Activated CD8-positive, alpha-beta memory T cell treated with anti-CD3 and anti-CD28 coated beads, Interleukin-2, amount 50 U/mL, for 24 hours (primary cell): Measurements from ENCODE around the gene HSPA9.

ENCODE experiments used
- DNase-seq: peaks from one replicate; pipeline ENCODE4 v3.0.0-alpha.2; 2020; ENCODE audit errors: extremely low read depth

Gene HSPA9

DNA sequence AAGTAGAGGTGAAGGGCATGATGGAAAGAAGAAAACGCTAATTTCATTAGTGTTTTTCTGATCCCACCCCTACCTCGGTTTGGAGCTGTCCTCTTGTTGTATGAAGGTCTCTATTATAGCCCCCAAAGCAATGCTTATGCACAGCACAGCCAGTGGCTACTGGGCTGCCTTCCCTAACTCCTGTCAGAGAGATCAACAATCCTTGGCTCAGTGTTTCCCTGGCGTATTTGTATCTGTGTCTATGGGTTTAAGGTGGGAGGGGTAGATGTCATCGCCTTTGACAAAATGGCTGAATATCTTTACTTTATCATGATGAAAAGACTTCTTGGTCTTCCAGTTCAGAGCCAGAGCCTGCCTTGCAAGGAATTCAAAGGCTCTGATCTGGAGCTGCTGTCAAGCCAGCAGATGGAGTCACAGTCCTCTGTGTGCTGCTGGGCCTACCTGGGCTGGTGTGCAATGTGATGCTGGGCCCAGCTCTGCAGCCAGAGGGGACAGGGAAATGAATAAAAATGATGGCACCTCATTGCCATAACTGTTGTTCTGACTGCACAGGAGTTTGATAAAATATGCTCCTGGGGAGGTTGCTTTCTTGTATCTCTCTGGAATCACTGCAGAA lies 20.1 kb upstream of the HSPA9 start:
- DNase-seq = no peak

DNA sequence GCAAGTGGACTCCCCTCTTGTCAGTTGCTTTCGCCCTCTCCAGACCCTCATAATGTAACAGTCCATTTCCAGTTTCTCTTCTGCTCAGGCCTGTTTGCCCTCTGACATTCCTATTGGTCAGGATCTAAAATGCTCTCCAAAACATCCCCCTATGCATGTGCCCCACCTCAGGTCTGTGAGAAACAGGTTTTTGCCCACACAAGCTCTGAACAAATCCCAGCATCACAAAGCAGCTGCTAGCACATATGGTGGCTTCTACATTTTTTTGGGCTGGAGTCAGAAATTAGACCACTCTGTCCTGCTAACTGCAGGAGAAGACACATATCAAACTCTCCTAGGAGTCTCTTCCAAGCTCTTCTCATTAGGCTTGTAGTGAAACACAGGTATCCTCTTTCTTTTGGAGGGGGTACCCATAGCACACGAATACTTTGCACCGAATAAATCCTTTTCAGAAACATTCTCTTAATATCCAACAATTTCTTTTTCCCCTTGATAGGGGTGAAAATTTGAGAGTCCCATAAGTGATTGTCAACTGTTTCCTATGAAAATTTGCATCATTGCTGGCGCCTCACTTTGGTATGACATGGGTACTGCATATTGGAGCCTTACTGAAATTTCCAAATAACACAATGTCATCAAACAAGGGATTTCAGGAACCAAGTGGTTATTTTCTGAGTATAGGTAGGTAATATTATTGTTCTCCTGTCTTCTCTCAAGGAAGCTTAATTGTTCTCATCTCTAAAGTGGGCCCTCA lies 19.3 kb upstream of the HSPA9 start:
- no peak for DNase-seq

DNA sequence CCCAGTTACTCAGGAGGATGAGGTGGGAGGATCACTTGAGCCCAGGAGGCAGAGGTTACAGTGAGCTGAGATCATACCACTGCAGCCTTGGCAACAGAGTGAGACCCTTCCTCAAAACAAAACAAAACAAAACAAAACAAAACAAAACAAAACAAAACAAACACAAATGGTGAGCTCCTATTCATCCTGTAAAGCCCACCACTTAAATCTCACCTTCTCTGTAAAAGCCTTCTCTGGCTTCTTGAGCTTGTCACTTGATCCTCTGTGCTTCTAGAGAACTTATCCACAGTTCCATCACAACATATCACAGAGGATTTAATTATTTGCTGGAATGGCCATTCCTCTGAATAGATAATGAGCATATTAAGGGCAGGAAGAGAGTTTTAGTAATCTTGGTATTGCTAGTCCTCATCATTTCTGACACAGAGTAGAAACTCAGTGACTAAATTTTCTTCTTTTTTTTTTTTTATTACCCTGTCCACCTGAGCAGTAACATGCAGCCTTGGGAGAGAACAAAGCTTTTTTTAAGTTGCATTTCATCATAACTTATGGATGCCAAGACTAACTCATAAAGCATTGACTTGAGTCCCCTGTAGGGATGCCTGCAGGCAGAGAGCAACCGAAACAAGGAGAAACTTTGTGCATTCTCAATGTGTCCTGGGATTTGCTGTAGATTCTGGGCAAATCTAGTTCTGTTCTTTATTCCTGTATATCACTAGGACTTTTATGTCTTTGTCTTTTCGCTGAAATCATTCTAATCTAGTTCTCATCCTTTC lies 13.0 kb upstream of the HSPA9 start:
- DNase-seq = no peak

DNA sequence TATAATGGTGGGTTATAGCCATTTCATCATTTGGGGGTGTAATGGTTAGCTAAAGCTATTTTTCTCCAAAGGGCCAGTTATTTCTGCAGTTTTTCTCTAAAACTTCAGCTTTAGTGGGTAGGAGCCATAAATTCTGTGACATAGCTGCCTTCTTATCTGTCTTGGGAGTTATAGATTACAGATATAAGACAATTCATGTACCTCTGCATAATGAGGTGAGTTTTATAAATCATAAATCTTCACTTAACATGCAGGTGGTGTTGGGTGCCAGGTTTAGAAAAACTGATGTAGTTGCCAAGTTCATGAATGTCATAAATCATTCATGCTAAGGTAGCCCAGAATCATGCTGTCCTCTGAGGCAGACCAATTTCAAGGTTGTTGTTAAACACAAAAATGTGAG lies 10.0 kb upstream of the HSPA9 start:
- DNase-seq = no peak

DNA sequence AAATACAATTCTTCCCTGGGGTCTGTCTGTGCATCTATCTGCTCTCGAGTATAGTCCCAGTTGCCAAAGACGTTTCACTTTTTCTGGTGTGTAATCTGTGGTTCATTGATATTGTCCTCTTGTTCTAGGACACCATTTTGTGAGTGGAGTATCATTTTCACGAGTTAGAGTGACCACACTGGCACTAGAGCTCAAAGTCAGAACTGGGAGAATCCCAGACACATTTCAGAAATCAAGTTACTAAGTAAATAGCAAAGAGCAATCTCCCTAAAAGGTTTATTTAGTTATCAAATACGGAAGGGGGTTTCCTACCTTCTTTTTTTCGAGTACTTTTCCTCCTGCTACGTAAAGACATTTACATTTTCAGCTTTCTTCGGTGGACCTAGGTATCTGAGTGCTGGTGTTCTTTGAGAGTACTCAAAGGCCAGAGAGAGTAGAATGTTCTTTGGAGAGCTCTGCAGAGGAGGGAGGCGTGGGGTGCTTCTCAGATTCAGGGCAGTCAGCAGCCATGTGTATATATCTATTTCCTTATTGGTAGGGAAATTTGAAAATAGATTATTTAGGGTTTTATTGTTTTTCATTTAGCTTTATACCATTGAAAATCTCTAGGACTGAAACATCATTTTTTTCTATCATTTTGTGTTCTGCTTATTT lies 8.9 kb upstream of the HSPA9 start:
- no peak for DNase-seq

DNA sequence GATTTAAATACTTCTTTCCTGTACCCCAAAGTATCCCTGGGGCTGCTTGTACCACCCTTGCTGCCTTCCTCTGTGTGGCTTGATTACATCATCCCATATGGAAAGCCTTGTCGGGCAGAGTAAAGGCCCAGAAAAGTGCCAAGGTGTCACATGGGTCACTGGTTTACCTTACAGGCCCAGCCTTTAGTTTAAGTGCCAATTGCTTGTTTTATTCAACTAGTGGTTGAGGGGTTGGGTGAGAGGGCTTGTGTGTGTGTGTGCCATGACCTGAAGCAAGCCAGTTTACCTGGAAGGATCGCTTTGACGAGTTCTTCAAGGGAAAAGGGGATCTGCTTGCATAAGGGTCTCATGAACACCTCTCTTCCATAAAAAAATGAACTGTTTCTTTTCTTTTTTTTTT lies 7.8 kb upstream of the HSPA9 start:
- no peak for DNase-seq

DNA sequence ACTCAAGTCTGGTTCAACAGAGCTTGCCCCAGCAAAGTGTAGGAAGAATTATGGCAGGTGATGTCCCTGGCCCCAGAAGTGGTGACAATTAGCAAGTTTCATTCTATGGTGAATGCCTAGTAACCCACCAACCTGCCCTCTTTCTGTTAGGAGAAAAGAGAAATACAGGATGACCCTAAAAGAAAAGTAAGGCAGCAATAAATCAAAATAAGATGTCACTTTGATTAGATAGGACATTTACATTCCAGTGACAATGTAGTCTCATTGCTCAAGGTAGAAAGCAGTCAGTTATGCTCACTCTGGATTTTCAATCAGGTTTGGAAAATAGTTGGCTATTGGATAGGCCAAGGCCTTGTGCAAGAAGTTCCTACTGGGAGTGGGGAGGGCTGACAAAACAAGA lies 5.6 kb upstream of the HSPA9 start:
- DNase-seq = no peak

DNA sequence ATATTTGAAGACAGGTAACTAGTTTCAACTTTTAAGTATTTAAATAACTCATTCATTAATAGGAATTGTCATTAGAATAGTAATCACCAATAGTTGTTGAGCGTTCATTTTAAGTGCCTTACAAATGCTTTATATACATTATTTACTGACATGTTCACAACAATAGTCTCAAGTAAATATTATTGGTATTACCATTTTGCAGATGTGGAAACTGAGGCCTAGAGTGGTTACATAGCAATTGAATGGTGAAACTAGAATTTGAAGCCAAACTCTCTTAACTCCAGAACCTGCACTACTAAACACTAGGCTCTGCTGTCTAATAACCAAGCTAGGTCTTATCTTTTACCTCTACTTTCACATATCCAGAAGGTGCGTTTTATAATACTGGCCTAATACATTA lies 4.8 kb upstream of the HSPA9 start:
- DNase-seq = no peak

DNA sequence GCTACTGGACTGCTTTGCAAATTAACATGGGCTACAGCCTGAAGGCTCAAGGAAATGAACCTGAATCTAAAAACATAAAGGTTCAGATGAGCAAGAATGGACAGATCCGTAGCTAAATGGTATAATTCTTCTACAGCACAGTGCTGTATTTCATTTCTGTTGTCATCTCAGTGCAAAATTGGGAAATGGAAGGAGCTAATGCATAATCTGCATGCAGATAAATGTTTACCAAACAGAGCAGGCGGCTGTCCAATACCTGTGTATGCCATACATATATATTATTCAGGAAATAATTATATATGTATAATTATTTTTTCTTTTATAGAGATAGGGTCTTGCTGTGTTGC lies 4.3 kb upstream of the HSPA9 start:
- DNase-seq = no peak

DNA sequence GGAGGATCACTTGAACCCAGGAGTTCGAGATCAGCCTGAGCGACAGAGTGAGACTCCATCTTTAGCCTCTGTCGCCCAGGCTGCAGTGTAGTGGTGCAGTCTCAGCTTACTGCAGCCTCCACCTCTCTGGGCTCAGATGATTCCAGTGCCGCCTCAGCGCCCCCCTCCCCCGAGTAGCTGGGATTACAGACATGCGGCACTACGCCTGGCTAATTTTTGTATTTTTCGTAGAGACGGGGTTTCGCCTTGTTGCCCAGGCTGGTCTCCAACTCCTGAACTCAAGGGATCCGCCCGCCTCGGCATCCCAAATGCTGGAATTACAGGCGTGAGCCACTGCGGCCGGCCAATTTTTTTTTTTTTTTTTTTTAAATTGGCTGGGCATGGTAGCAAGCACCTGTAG lies 2.3 kb upstream of the HSPA9 start:
- DNase-seq = no peak

DNA sequence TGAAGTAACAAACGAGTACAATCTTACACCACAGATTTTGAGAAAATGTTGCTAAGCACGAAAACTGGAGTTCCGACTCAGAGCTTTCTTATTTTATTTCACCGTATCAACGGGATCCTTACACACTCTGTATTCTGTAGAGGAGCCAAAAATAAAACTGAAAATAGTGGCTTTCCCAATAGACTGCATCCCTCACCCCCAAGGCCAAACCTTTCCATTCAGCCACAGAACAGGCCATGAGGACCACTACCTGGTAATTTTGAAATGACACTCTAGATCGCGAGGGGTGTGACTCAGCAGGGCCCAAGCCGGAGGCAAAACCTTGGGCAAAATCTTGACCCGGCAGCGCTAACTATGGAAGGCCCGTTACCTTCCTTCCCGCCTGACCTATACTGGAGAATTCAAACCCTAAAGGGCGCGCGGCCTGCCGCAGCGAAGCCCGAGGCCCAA lies 432 bp downstream of the HSPA9 start:
- DNase-seq = peak; percentile 6

DNA sequence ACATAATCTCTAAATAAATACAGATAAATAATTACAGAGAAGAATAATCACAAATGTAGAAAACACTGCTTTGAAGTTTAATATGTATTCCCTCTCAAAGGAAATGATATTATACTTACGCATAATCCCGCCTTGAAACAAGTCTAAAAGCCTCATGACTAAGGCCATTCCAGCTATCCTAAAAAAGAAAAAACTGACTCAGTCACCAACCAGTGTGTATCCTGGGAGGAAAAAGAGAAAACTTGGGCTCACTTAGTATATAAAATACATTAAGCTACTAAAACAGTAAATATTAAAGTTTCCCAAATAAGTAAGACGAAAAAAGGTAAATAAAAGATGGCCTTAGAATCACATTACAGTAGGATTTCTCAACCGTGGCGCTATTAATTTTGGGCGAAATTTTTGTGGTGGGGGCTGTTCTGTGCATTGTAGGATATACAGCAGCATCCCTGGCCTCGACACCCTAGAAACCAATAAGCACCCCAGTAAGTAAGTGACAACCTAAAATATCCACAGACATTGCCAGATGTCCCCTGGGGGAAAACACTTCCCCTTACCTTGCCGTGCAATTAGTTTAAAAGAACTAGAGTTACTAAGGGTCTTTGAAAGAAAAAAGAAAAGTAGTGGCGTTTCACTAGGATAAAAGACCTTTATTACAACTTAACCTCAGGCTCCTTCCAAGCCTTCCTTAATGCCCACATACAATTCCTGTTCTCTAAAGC lies 1.1 kb downstream of the HSPA9 start:
- DNase-seq = no peak

DNA sequence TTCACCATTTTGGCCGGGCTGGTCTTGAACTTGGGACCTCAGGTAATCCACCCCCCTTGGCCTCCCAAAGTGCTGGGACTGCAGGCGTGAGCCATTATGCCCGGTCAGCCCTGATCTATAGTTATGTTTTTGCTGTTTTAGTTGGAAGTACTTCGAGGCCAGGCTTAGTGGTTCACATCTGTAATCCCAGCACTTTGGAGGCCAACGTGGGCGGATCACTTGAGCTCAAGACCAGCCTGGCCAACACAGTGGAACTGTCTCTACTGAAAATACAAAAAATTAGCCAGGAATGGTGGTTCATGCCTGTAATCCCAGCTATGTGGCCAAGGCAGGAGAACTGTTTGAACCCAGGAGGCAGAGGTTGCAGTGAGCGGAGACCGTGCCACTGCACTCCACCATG lies 2.0 kb downstream of the HSPA9 start:
- DNase-seq = no peak

DNA sequence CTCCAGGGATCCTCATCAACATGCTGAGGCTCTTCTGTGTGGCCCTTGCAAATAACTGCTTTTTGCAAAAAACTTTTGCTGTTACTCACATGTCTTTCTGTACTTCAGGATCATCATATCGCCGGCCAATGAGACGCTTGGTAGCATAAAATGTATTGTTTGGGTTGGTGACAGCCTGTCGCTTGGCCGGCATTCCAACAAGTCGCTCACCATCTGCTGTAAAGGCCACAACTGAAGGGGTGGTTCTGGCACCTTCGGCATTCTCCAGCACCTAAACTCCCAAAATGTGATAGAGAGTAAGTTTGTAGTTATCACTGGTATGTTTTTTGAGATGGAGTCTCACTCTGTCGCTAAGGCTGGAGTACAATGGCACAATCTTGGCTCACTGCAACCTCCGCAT lies 4.3 kb downstream of the HSPA9 start:
- no peak for DNase-seq

DNA sequence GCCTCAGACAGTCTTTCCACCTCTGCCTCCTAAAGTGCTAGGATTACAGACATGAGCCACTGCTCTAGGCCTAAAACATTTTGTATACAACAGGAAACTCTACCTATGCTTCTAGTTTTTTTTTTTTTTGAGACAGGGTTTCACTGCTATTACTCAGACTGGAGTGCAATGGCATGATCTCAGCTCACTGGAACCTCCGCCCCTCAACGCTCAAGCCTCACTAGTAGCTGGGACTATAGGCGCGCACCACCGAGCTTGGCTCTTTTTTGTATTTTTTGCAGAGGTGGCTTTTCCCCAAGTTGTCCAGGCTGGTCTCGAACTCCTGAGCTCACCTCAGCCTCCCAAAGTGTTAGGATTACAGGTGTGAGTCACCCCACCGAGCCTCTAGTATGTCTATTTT lies 5.4 kb downstream of the HSPA9 start:
- no peak for DNase-seq

DNA sequence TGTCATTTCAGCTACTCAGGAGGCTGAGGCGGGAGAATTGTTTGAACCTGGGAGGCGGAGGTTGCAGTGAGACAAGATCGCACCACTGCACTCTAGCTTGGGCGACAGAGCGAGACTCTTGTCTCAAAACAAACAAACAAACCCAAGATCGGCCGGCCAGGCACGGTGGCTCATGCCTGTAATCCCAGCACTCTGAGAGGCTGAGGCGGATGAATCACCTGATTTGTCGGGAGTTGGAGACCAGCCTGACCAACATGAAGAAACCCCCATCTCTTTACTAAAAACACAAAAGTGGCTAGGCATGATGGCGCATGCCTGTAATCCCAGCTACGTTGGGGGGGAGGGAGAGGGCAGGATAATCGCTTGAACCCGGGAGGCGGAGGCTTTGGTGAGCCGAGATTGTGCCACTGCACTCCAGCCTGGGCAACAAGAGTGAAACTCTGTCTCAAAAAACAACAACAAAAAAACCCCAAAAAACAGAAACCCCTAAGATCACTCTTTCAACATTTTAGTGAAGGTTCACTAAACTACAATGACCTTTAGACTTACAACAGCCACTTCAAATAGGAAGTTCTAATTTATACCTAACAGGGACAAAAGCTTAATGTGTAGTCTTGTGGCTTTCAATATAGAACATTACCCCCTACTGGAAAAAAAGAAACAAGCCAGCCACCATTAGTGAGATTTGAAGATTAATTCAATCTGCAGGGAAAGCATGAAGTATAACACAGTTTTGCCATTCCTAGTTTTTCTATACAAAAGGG lies 7.0 kb downstream of the HSPA9 start:
- DNase-seq = no peak

DNA sequence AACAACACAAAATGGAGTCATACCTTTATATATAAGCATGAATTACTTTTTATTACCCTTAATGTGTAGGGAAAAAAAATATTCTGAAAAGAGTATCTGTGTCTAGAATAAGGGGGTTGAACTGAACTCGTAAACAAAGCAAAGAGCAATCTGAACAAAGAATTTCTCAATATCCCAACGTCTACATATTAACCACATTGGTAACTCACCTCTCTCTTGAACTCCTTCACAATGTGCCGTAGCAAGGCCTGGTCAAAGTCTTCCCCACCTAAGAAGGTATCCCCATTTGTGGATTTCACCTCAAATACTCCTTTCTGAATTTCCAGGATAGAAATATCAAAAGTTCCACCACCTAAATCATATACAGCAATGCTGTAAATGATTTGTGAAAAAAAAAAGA lies 8.4 kb downstream of the HSPA9 start:
- DNase-seq = no peak

DNA sequence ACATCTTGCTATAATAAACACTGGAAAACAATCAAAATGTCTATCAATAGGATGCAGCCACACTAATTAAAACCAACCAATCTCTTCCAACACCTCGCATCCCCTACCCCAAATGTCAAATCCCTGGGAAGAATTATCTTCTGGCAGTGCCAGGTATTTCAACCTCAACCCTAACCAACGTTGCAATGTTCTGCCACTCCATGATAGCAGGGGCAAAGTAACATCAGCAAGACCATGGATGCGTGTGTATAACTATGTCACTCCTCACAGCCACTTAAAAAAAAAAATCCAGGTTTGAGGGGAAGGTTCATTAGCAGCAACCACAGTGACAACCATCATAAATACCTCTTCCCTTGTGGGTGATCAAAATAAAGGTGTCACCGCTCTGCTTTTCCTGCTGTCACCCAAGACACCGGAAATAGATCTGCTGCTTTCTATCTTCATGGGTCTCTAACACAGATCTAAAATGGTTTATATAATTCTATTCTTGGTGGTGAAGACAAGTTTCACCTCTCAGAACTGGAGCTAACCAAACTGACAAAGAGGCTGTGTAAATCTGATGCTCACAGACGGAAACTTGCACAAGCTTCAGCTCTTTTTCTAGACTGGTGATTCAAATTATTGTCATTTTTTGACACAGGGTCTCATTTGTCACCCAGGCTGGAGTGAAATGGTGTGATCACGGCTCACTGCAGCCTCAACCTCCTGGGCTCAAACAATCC lies 9.9 kb downstream of the HSPA9 start:
- DNase-seq = no peak

DNA sequence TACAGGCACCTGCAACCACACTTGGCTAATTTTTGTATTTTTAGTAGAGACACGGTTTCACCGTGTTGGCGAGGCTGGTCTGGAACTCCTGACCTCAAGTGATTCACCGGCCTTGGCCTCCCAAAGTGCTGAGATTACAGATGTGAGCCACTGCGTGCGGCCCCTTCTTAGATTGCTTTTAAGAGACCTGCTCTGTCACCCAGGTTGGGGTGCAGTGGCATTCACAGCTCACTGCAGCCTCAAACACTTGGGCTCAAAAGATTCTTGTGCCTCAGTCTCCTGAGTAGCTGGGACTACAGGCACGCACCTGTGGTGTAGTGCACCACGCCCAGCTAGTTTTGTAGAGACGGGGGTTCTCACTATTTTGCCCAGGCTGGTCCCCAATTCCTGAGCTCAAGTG lies 11.0 kb downstream of the HSPA9 start:
- DNase-seq = no peak

DNA sequence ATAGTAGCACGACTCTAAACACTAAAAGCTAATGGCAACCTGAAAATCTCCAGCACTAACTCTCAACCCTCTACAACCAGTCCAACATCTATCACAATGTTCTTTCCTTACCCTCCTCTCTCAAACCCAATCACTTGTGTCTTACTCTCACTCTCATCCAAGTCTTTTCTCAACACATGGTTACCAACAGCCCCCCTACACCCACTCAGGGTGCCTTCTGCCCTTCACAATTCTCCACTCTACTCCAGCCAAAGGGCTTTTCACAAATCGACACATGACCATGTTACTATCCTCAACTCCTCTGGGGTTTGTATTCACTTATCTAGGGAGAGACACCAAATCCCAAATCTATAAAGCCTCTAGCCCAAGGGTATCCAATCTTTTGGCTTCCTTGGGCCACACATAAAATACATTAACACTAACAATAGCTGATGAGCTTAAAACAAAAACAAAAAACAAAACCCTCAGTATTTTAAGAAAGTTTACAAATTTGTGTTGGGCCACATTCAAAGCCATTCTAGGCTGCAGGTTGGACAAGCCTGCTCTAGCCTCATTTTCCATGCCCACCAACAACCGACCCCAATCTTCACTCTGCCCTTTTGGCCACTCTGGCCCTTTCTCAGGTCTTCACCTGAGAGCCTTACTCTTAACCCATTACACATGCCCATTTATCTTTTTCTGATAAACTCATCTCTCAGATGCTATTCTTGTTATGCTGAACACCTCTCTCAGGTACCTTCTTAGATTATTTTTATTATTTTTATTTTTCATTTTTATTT lies 11.7 kb downstream of the HSPA9 start:
- no peak for DNase-seq
